ENCODE data around the gene CCDC138. TPM values are rescaled to one million over a fixed set of nuclear protein-coding genes. Genes with fewer than 3 reads are reported as not detected.

Gene CCDC138
- total and polyA plus RNA-seq, 5 donors, result 0.86 to 2.7 (median 2.4) TPM

GRCh38 chr2:108910541-108911396 is 124.2 kb downstream of the CCDC138 start:
- ATAC-seq (peak; percentile 27 to 50), DNase-seq (no peak)
- intact Hi-C loops (cut with DNase I), result no loop called here
- WGBS, result 84% methylated on average over 20 of the region's 20 CpGs
- H3K27ac ChIP-seq (ENCODE audit: low read length), result no peak overlapping the region
- no peaks in the 10 kb centered on the region for H3K27me3 ChIP-seq (ENCODE audit: control insufficient read depth, insufficient read depth)
- H3K9me3 ChIP-seq (ENCODE audit: control insufficient read depth, low read length), result no peaks in the 10 kb centered on the region
- no peaks in the 10 kb centered on the region for H3K4me1 ChIP-seq (ENCODE audit: control insufficient read depth, insufficient read depth, low read length)
- no peak overlapping the region for H3K4me3 ChIP-seq (ENCODE audit: low read length)

- WGBS, result 90% methylated on average over 5 of the region's 5 CpGs
- no peaks in the 10 kb centered on the region for H3K27me3 ChIP-seq (ENCODE audit: control insufficient read depth, insufficient read depth)
- intact Hi-C loops (cut with DNase I), result no loop called here
- H3K4me3 ChIP-seq (ENCODE audit: low read length), result no peak overlapping the region
- H3K27ac ChIP-seq (ENCODE audit: low read length), result no peak overlapping the region
- H3K9me3 ChIP-seq (ENCODE audit: control insufficient read depth, low read length), result no peaks in the 10 kb centered on the region
- no peaks in the 10 kb centered on the region for H3K4me1 ChIP-seq (ENCODE audit: control insufficient read depth, insufficient read depth, low read length)
- ATAC-seq (no peak), DNase-seq (no peak)
Measured at GRCh38 chr2:108911401-108911800, 124.8 kb downstream of the CCDC138 start.

DNA sequence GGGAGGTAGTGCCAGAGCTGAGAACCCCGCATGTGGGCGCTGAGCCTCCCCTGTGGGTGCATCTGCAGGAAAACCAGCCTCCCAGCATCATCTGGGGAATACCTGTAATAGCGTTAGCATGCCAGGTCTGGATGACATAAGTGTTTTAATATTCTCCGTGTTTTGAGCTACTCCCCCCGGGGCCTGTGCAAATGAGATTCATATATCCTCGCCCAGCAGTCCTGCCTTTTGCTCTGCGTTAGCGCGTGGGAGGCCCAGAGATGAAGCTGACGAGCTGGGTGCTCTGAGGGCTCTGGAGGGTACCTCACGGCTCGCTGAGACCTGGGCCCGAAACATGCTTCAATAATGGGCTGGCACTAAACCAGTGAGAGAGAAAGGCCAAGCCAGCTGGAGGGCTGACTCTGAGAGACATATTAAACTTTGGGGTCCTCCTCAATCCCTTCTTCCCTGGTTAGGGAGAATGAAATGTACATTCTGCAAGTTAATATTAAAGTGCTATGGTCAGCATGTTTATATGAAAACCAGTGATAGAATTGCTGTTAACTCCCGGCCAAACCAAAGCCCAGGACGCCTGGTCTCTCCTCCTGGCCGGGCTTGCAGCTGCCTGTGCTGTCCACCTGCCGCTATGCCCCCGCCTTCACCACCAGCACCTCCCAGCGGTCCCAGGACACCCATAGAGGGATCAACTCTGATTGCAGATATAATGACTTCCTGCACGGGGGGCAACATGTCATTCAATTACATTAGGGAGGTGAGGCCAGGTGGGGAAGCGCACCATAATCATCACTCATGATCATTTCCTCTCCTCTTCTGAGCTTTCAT is 125.4 kb downstream of the CCDC138 start:
- no peaks in the 10 kb centered on the region for H3K27me3 ChIP-seq (ENCODE audit: control insufficient read depth, insufficient read depth)
- intact Hi-C loops (cut with DNase I), result no loop called here
- H3K4me1 ChIP-seq (ENCODE audit: control insufficient read depth, insufficient read depth, low read length), result no peaks in the 10 kb centered on the region
- H3K27ac ChIP-seq (ENCODE audit: low read length), result no peak overlapping the region
- DNase-seq (no peak), ATAC-seq (no peak)
- no peak overlapping the region for H3K4me3 ChIP-seq (ENCODE audit: low read length)
- 84% methylated on average over 21 of the region's 21 CpGs for WGBS
- no peaks in the 10 kb centered on the region for H3K9me3 ChIP-seq (ENCODE audit: control insufficient read depth, low read length)

GRCh38 chr2:108912629-108912902 is 126.0 kb downstream of the CCDC138 start:
- Histone ChIP-seq H3K4me1 (ENCODE audit: control insufficient read depth, insufficient read depth, low read length) (no peaks in the 10 kb centered on the region), H3K27ac (ENCODE audit: low read length) (no peak overlapping the region), H3K27me3 (ENCODE audit: control insufficient read depth, insufficient read depth) (no peaks in the 10 kb centered on the region), H3K9me3 (ENCODE audit: control insufficient read depth, low read length) (no peaks in the 10 kb centered on the region), H3K4me3 (ENCODE audit: low read length) (no peak overlapping the region)
- 90% methylated on average over 5 of the region's 5 CpGs for WGBS
- DNase-seq (no peak), ATAC-seq (no peak)
- intact Hi-C loops (cut with DNase I), result no loop called here

- Histone ChIP-seq H3K4me3 (ENCODE audit: low read length) (no peak overlapping the region), H3K9me3 (ENCODE audit: control insufficient read depth, low read length) (no peaks in the 10 kb centered on the region), H3K27me3 (ENCODE audit: control insufficient read depth, insufficient read depth) (no peaks in the 10 kb centered on the region), H3K27ac (ENCODE audit: low read length) (no peak overlapping the region), H3K4me1 (ENCODE audit: control insufficient read depth, insufficient read depth, low read length) (no peaks in the 10 kb centered on the region)
- ATAC-seq (no peak), DNase-seq (no peak)
- WGBS, result 80% methylated on average over 15 of the region's 15 CpGs
- intact Hi-C loops (cut with DNase I), result no loop called here
Measured at GRCh38 chr2:108916122-108916795, 129.7 kb downstream of the CCDC138 start.

DNA sequence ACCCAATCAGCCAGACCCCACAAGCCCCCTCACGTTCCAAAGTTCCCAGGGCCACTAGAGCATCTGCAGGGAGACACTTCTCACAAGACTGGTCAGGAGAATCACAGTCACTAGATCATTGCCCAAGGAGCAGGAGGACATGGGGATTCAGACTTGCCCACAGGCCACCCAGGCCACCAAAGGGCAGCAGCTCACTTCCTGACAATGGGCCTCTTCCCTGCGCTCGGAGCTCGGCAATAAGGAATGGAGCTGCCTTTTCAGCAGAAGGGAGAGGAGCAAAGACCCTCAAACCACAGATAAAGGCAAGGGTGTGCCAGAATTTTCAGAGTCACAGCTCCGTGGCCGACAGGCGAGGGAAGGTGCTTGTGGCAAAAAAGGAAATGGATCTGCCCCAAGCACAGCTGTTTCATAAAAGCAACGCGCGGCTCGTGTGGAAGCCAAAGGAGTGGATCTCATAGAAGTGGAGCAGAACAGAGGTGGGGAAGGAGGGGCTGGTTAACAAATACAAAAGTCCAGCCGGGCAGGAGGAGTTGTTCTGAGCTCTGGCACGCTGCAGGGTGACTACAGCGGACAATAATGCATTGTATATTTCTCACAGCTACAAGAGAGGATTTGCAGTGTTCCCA is 130.3 kb downstream of the CCDC138 start:
- no peaks in the 10 kb centered on the region for H3K4me1 ChIP-seq (ENCODE audit: control insufficient read depth, insufficient read depth, low read length)
- ATAC-seq (no peak), DNase-seq (peak in 1 of 3 donors; percentile 33)
- H3K9me3 ChIP-seq (ENCODE audit: control insufficient read depth, low read length), result no peaks in the 10 kb centered on the region
- H3K27ac ChIP-seq (ENCODE audit: low read length), result no peak overlapping the region
- H3K27me3 ChIP-seq (ENCODE audit: control insufficient read depth, insufficient read depth), result no peaks in the 10 kb centered on the region
- intact Hi-C loops (cut with DNase I), result no loop called here
- 42% methylated on average over 14 of the region's 14 CpGs for WGBS
- no peak overlapping the region for H3K4me3 ChIP-seq (ENCODE audit: low read length)

DNA sequence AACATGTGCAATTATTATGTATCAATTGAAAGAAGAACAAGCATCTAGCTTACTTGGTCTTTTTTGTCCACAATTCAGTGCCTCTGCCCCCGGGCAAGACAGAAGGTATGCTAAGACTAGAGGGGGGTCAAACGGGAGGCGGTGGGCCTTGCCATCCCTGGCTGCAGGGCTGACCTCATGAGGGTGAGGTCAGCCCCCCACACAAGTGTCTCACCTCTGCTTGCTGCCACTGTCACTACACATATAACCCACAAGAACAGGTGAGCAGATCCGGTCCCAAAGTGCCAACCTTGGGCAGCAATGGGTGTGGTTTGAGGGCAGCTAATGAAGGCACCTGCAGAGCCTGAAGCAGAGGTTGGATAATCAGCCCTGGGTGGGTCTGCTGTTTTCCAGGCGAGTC is 131.0 kb downstream of the CCDC138 start:
- Histone ChIP-seq H3K27me3 (ENCODE audit: control insufficient read depth, insufficient read depth) (no peaks in the 10 kb centered on the region), H3K9me3 (ENCODE audit: control insufficient read depth, low read length) (no peaks in the 10 kb centered on the region), H3K4me3 (ENCODE audit: low read length) (no peak overlapping the region), H3K4me1 (ENCODE audit: control insufficient read depth, insufficient read depth, low read length) (no peaks in the 10 kb centered on the region), H3K27ac (ENCODE audit: low read length) (no peak overlapping the region)
- ATAC-seq, result no peak
- no peak for DNase-seq
- intact Hi-C loops (cut with DNase I), result no loop called here
- 81% methylated on average over 5 of the region's 5 CpGs for WGBS

- H3K4me1 ChIP-seq (ENCODE audit: control insufficient read depth, insufficient read depth, low read length), result no peaks in the 10 kb centered on the region
- peak in 1 of 2 donors; percentile 29 for ATAC-seq
- H3K27ac ChIP-seq (ENCODE audit: low read length), result no peak overlapping the region
- intact Hi-C loops (cut with DNase I), result no loop called here
- H3K9me3 ChIP-seq (ENCODE audit: control insufficient read depth, low read length), result no peaks in the 10 kb centered on the region
- H3K4me3 ChIP-seq (ENCODE audit: low read length), result no peak overlapping the region
- no peaks in the 10 kb centered on the region for H3K27me3 ChIP-seq (ENCODE audit: control insufficient read depth, insufficient read depth)
- DNase-seq, result no peak
- WGBS, result 92% methylated on average over 15 of the region's 15 CpGs
Measured at GRCh38 chr2:108918156-108918874, 131.7 kb downstream of the CCDC138 start.

DNA sequence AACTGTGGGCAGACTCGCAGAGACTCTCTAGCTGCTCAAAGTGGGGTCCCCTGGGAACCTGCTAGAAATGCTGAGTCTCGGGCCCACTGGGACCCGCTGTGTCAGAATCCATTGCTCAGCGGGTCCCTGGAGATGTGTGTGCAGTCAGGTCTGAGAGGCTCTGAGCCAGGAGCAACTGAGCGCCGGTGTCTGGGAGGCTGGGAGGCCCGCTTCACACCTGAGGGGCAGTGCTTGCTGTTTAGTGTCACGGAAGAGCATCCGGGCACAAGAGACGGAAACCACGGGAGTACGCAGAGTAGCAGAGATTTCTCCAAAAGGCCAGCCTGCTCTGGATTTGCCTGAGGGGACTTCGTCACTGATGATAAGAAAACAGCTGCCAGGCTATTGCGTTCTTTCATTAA is 132.4 kb downstream of the CCDC138 start:
- no peaks in the 10 kb centered on the region for H3K27me3 ChIP-seq (ENCODE audit: control insufficient read depth, insufficient read depth)
- H3K4me1 ChIP-seq (ENCODE audit: control insufficient read depth, insufficient read depth, low read length), result no peaks in the 10 kb centered on the region
- intact Hi-C loops (cut with DNase I), result no loop called here
- H3K9me3 ChIP-seq (ENCODE audit: control insufficient read depth, low read length), result no peaks in the 10 kb centered on the region
- no peak for DNase-seq
- WGBS, result 79% methylated on average over 14 of the region's 14 CpGs
- H3K27ac ChIP-seq (ENCODE audit: low read length), result no peak overlapping the region
- ATAC-seq, result no peak
- H3K4me3 ChIP-seq (ENCODE audit: low read length), result no peak overlapping the region

GRCh38 chr2:108919571-108920373 is 133.2 kb downstream of the CCDC138 start:
- Histone ChIP-seq H3K4me3 (ENCODE audit: low read length) (no peak overlapping the region), H3K4me1 (ENCODE audit: control insufficient read depth, insufficient read depth, low read length) (no peaks in the 10 kb centered on the region), H3K27ac (ENCODE audit: low read length) (no peak overlapping the region), H3K9me3 (ENCODE audit: control insufficient read depth, low read length) (no peaks in the 10 kb centered on the region), H3K27me3 (ENCODE audit: control insufficient read depth, insufficient read depth) (no peaks in the 10 kb centered on the region)
- intact Hi-C loops (cut with DNase I), result loop anchor here in 1 of 4 donors (10.0 kb wide), 1 partner anchor 595 kb away; no protein-coding TSS in a partner anchor
- DNase-seq, result no peak
- ATAC-seq, result no peak
- 90% methylated on average over 19 of the region's 19 CpGs for WGBS

All from right cardiac atrium (tissue), 5 donors.